ENCODE results near the gene MITF.

GRCh38 chr3:69847303-69847702 lies 108.0 kb downstream of the MITF start:
- no peak for TF ChIP-seq POLR2A (IDR thresholded peaks at IDR 0.05)
- TF ChIP-seq CTCF (IDR thresholded peaks at IDR 0.05) = no peak

Measured in right lobe of liver (tissue), 4 donors.